HG03575 (cell line): ENCODE measurements around the gene FHIT.
"Not testable (repeated sequence)": the region's sequence is repeated elsewhere in the genome, so short reads cannot be mapped to it uniquely, and the experiment has no call there.

ENCODE experiments used
- ATAC-seq: cut with Tn5 transposase; IDR thresholded peaks from one replicate; pipeline ENCODE4 v1.9.1; 2021; ENCODE audit not compliant: unreplicated experiment, insufficient number of reproducible peaks, low FRiP score; ENCODE audit errors: extremely low read depth

The FHIT gene

DNA sequence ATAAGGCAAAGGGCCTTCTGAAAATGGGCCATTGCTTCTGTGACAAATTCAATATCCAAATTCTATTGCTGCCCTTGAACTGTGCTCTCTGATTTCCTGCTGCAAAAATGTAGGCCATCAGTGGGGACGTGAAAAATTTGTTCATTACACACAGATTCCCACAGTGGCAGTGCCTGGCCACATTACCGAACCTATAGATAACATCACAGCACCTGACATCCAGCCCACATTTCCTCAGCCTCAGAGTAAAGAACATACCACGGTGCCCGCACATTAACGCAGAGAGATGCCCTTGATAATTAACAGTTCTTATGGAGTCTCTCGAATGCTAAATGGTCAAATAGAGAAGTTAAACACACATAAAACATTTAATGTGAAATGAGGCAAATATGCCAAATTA, 1269.9 kb downstream of the FHIT start:
- ATAC-seq = no peak

- ATAC-seq = no peak
Observed at GRCh38 chr3:59980576-59980975, 1270.7 kb downstream of the FHIT start.

- no peak for ATAC-seq
Observed at GRCh38 chr3:59979542-59979941, 1271.7 kb downstream of the FHIT start.

- no peak for ATAC-seq
Observed at GRCh38 chr3:59978979-59979378, 1272.3 kb downstream of the FHIT start.

DNA sequence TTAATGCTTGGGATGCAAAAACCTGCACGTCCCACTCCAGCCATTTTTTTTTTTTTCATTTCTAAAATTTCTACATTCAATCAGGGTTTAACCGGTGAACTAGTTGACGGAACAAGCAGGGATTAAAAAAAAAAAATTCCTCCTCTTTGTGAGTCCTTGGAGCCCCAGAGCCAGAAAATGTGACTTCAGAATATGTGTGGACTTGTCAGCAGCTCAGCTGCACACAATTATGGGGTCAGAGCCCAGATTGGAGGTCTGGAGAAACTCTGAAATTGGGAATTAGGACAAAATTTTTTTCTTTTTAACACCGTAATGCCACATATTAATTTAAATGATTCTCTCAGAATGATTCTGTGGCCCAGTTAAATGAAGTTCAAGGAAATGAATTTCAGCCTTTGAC, 1280.5 kb downstream of the FHIT start:
- ATAC-seq = no peak

- ATAC-seq = no peak
Observed at GRCh38 chr3:59970376-59970775, 1280.9 kb downstream of the FHIT start.

DNA sequence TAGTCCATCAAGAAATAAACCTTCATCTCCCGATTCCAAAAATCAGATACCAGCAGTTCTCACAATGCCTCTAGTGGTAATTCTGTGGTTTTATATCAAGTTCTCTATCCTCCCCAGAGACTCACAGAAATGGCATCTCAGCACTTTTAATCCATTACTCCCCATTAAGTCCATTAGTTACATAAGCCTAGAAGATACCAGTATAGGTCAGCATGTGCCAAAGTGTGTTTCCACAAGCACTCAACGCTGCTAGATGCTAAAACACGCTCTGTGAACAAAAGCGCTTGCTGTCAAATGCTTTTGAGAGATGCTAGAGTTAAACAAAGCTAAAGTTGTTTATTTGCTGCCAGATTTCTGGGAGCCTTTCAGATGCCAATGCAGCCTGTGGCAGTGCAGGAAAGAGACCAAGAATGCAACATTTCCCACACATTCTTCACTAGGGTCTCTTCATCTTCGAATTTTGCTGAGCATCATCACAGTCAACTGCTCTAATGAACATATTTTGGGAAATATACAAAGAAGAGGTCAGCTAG, 1282.7 kb downstream of the FHIT start:
- no peak for ATAC-seq

- ATAC-seq = no peak
Observed at GRCh38 chr3:59963676-59964075, 1287.6 kb downstream of the FHIT start.

DNA sequence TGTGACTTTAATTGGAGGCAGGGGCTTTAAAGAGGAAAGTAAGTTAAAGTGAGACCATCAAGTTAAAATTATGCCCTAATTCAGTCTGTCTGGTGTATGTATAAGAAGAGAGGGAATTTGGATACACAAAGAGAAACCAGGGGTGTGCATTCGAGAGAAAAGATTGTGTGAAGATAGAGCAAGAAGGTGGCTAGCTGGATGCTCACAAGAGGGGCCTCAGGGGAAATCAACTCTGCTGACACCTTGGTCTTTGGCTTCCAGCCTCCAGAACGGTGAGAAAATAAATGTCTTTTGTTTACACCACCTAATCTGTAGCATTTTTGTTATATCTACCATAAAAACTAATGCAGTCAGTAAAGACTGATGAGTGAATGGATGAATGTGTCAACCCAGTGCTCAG, 1294.1 kb downstream of the FHIT start:
- no peak for ATAC-seq

GRCh38 chr3:59953104-59953503, 1298.1 kb downstream of the FHIT start:
- ATAC-seq = no peak

DNA sequence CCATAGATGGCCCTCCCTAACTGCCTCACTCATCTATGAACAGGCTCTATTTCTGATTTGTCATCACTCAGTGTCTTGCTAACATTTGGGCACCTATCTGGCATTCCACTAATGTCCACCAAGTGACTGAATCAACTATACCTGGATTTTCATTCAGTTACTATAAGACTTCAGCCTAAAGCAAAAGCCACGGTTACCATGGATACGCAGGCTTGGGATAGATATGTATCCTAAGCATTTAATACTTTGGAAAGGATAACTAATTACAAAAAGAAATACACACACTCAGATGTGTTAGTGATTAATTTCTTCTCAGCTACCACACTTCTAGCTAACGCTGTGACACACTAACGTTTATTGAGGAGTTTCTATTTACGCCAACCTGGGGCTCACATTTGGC, 1301.9 kb downstream of the FHIT start:
- ATAC-seq = no peak

- ATAC-seq = no peak
Observed at GRCh38 chr3:59946401-59946800, 1304.9 kb downstream of the FHIT start.

DNA sequence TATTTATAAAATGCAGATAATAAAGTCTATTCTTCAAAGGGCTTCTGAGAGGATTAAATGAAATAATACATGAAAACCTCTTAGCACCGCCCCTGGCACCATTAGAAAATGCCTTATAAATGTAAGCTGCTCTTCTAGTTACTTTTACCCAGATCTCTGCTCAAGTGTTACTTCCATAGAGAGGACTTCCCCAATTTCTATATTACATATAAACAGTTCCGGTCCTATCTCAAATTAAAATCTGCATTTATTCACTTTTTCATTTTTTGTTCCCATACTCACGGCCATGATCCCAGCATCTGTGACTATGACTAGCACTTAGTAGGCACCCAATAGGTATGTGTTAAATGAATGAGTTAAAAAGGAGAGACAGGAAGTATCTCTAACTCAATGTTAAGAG, 1310.5 kb downstream of the FHIT start:
- no peak for ATAC-seq

DNA sequence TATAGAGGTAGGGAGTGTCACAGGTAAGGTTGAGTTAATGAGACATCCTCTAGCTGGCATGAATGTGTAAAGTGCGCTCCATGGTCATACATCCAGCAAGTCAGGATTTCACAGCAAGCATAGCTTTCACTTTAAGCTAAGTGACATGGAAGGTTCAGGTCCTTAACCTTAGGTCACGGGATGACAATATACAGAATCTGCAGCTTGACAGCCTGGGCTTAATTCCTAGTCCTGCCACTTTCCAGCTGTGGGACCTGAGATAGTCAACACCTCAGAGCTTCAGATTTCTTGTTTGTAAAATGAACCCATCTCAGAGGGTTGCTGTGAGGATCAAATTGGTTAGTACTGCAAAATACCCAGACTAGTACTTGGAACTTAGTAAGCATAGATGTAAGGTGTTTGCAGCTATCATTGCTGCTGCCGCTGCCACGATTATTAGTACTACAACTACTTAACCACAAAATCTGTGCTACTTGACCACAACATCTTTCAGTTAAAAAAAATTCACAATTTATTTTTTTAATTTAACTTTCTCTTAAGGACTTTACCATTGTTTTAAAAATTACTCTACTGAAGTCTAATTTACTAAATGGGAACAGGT, 1311.3 kb downstream of the FHIT start:
- ATAC-seq = no peak

DNA sequence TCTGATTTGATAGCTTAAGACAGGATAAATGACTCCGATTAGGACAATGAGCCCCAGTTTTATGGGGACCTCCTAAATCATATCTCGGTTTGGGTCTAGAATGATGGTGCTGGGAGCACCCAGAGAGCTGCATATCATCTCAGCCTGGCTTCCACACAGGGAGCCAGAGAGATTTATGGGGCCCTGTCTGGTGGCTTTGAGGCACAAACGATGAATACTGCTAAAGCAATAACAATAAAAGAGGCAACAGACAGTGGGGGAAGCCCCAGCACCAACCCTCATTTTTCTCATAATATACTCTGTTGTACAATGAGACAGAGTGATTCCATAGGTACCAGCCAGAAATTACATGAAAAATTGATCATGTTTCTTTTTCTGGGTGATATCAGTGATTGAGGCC, 1312.4 kb downstream of the FHIT start:
- no peak for ATAC-seq

DNA sequence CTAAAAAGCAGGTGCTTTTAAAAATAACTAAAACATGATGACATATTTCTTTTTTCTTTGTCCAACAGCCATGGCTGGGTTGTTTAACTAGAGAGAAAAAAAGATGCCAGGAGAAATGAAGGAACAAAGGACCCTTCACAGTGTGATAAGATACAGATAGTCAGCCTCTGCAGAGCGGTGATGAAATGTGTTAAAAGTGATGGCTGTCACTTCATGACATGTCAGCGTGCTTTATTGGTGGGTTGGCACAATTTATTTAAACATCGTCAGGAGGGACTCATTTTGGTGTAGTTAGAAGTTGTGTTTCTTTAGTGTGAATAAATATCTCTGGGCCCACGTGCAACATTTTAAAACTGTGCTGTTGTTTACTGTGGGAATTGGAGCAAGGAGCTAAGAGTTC, 1314.1 kb downstream of the FHIT start:
- ATAC-seq = no peak

GRCh38 chr3:59936472-59936871, 1314.8 kb downstream of the FHIT start:
- ATAC-seq = no peak

GRCh38 chr3:59935025-59935424, 1316.2 kb downstream of the FHIT start:
- ATAC-seq = peak; percentile 98

- not testable (repeated sequence) for ATAC-seq
Observed at GRCh38 chr3:59934560-59934959, 1316.7 kb downstream of the FHIT start.

DNA sequence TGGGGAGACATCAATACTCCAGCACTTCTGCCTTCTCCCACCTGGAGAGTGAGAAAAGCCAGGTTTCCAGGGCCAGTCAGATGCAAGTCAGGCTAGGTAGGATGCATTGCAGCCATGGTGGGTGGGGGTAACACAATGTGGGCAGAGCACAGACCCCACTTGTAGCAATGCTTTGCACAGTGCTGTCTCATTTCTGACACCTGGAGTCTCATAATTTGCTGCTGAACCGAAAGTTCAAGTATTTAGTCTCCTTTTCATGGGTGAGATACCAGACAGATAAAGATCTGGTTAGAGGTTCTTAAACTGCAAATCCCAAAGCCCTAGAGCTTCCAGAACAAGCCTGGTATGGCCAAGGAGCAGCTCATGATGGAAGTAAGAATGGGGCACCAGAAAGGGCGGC, 1321.1 kb downstream of the FHIT start:
- ATAC-seq = no peak

DNA sequence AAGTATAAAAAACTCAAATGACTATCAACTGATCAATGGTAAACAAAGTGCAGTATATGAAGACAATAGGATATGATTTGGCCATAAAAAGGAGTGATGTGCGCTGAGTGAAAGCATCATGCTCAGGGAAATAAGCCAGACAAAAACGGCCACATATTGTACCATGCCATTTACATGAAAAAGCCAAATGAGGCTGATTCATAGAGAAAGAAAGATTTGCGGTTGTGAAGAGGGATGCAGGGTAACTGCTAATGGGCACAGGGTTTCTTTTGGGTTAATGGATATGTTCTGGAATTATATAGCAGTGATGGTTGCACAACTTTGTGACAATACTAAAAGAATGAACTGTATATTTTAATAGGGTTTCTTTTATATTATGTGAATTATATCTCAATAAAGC, 1324.2 kb downstream of the FHIT start:
- no peak for ATAC-seq
